GM18511 (cell line): ENCODE measurements around the gene GMFB.

Experiments
- ATAC-seq: cut with Tn5 transposase; IDR thresholded peaks from one replicate; pipeline ENCODE4 v1.9.1; 2021; ENCODE audit warnings: mild to moderate bottlenecking, moderate library complexity; ENCODE audit not compliant: unreplicated experiment

Gene GMFB

GRCh38 chr14:54488646-54489317 lies at the start of gene GMFB:
TSS of gene GMFB (minus strand) at chr14:54488980. CDS start at chr14:54488927, 53 bp downstream.
- peak; percentile 88 for ATAC-seq

GRCh38 chr14:54538055-54538454 lies 49.3 kb upstream of the GMFB start:
- ATAC-seq: no peak

GRCh38 chr14:54537651-54538050 lies 48.9 kb upstream of the GMFB start:
- no peak for ATAC-seq

GRCh38 chr14:54535646-54536045 lies 46.9 kb upstream of the GMFB start:
- no peak for ATAC-seq

GRCh38 chr14:54535126-54535525 lies 46.3 kb upstream of the GMFB start:
- no peak for ATAC-seq

- peak; percentile 25 for ATAC-seq
Observed at GRCh38 chr14:54533100-54533499, 44.3 kb upstream of the GMFB start.

- peak; percentile 97 for ATAC-seq
Observed at GRCh38 chr14:54532111-54533012, 43.6 kb upstream of the GMFB start.

- ATAC-seq: no peak
Observed at GRCh38 chr14:54529811-54530210, 41.0 kb upstream of the GMFB start.

GRCh38 chr14:54528973-54529372 lies 40.2 kb upstream of the GMFB start:
- no peak for ATAC-seq

GRCh38 chr14:54524410-54524809 lies 35.6 kb upstream of the GMFB start:
- no peak for ATAC-seq

- ATAC-seq: no peak
Observed at GRCh38 chr14:54516709-54517108, 27.9 kb upstream of the GMFB start.

- ATAC-seq: no peak
Observed at GRCh38 chr14:54515670-54516069, 26.9 kb upstream of the GMFB start.

GRCh38 chr14:54512393-54512792 lies 23.6 kb upstream of the GMFB start:
- no peak for ATAC-seq

- ATAC-seq: peak; percentile 95
Observed at GRCh38 chr14:54509546-54510501, 21.0 kb upstream of the GMFB start, which contains the start of gene CGRRF1. TSS of gene CGRRF1 (plus strand) at chr14:54509906. CDS start at chr14:54509960, 54 bp downstream.

GRCh38 chr14:54503486-54503885 lies 14.7 kb upstream of the GMFB start:
- no peak for ATAC-seq

- no peak for ATAC-seq
Observed at GRCh38 chr14:54502602-54503001, 13.8 kb upstream of the GMFB start.

GRCh38 chr14:54501480-54501879 lies 12.7 kb upstream of the GMFB start:
- no peak for ATAC-seq

- ATAC-seq: no peak
Observed at GRCh38 chr14:54500744-54501143, 12.0 kb upstream of the GMFB start.

GRCh38 chr14:54498579-54498978 lies 9.8 kb upstream of the GMFB start:
- ATAC-seq: no peak

GRCh38 chr14:54498095-54498531 lies 9.3 kb upstream of the GMFB start:
- no peak for ATAC-seq

GRCh38 chr14:54497224-54497623 lies 8.4 kb upstream of the GMFB start:
- ATAC-seq: no peak
